Measurements from ENCODE around the gene SERF2.

- TF ChIP-seq POLR2A (IDR thresholded peaks at IDR 0.05) (no peak), CTCF (IDR thresholded peaks at IDR 0.05) (no peak)
These were observed 16.4 kb downstream of the SERF2 start for GRCh38 chr15:43808435-43808950.
